GM18909 (cell line): ENCODE results near the gene P2RY1.

Source experiments
- ATAC-seq: cut with Tn5 transposase; IDR thresholded peaks from one replicate; pipeline ENCODE4 v1.9.1; 2021; ENCODE audit warnings: mild to moderate bottlenecking; ENCODE audit not compliant: unreplicated experiment, poor library complexity

P2RY1 gene, protein sequence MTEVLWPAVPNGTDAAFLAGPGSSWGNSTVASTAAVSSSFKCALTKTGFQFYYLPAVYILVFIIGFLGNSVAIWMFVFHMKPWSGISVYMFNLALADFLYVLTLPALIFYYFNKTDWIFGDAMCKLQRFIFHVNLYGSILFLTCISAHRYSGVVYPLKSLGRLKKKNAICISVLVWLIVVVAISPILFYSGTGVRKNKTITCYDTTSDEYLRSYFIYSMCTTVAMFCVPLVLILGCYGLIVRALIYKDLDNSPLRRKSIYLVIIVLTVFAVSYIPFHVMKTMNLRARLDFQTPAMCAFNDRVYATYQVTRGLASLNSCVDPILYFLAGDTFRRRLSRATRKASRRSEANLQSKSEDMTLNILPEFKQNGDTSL

GRCh38 chr3:152834776-152835600, at the start of gene P2RY1:
TSS of gene P2RY1 (plus strand) at chr3:152835131. CDS start at chr3:152835783, 652 bp downstream.
- peak; percentile 88 for ATAC-seq

DNA sequence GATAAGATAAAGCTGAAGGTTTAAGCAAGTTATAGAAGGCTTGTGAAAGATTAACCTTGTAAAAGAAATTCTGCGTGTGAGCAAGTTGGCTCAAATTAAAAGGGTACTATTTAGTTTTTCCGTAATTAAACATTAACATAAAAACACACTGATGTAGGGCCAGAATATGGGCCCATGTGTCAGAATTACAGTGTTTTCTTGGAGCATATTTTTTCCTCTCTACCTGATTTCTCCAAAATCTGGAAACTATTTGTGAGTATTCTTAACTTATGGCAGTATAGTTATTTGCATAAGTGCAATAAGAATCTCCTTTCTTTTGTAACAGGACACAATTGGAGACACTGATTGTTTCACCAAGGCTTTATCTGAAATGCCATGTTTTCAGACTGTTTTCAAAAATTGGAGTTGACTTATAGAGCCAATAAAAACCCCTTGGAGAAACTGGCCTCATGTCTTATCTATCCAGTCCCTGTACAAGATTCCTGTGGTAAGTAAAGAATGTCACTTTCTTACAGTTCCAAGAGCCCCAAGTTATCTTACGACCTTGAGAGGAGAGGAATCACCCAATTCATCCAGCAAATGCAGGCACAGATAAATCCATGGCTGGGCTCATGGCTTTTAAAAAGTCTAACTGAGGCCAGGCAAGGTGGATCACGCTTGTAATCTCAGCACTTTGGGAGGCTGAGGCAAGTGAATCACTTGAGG, 47.8 kb upstream of the P2RY1 start:
- ATAC-seq: no peak

- no peak for ATAC-seq
Measured at GRCh38 chr3:152790651-152791387, 44.1 kb upstream of the P2RY1 start.

GRCh38 chr3:152793969-152794368, 41.0 kb upstream of the P2RY1 start:
- no peak for ATAC-seq

DNA sequence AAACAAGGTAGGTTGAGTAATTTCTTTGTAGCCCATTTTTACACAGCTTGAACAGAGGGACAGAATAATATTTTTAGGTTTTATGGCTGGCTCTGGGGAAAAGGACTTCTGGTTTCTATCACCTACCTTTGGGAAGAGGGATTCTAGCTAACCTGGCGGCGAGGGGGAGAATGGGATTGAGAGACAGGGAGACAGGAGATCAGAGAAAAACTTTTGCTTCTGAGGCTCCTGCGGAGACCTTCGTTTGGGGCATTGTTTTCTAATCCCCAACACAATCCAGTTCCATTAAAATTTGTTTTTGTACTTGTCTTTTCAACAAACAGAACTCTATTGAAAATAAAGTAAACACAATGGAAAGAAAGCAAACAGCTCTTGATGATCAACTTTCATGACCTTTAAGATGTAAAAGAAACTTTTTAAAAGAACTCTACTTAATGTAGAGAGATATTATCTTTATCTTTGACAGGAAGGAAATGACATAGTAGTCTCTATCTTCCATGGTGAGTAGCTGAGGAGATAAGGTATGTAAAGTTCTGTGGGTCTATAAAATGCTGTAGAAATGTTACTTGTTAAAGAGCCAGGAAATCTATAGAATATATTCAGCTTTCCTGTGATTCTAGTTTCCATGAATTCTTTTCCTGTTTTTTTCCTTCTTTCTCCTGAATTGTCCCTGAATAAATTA, 37.0 kb upstream of the P2RY1 start:
- no peak for ATAC-seq

- no peak for ATAC-seq
Measured at GRCh38 chr3:152811974-152812760, 22.8 kb upstream of the P2RY1 start.

DNA sequence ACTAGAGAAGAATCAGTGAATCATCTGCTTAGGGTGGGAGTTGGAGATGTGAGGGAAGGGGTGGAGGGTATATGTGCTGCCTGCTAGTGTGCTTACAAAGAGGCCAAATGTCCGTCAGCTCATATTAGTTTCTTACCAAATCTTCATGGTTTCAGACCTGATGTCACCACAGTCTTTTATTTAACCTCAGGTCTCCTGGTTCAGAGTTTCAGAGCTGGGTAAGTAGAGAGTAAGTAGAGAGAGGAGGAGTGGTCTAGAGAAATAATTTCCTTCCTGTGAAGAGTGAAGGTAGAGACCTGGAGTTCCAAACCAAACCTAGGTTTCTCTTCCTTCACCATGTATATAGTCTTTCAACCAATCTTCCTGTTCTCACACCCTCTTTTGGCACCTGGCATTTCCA, 17.5 kb upstream of the P2RY1 start:
- ATAC-seq: no peak

- no peak for ATAC-seq
Measured at GRCh38 chr3:152818027-152818426, 16.9 kb upstream of the P2RY1 start.

GRCh38 chr3:152823173-152823572, 11.8 kb upstream of the P2RY1 start:
- ATAC-seq: no peak

GRCh38 chr3:152823781-152824180, 11.2 kb upstream of the P2RY1 start:
- no peak for ATAC-seq

DNA sequence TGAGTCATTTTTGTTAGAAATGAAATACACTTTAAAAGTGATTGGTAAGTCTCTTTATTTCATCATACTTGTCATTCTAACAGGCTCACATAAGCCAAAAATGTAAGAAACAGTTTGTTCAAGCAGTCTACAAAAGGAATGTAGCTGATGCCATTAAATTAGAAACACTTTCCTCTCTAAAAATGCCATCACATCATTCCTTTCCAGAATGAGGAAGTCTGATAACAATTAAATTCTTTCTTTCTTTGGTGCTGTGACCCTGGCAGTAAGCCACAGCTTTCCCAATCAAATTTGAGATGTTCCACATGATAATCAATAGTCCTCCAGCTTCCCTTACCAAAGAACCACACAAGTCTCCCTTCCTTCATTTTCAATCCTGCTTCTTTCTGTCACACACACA, 9.4 kb upstream of the P2RY1 start:
- no peak for ATAC-seq

GRCh38 chr3:152826476-152826875, 8.5 kb upstream of the P2RY1 start:
- no peak for ATAC-seq

- no peak for ATAC-seq
Measured at GRCh38 chr3:152827313-152827712, 7.6 kb upstream of the P2RY1 start.

DNA sequence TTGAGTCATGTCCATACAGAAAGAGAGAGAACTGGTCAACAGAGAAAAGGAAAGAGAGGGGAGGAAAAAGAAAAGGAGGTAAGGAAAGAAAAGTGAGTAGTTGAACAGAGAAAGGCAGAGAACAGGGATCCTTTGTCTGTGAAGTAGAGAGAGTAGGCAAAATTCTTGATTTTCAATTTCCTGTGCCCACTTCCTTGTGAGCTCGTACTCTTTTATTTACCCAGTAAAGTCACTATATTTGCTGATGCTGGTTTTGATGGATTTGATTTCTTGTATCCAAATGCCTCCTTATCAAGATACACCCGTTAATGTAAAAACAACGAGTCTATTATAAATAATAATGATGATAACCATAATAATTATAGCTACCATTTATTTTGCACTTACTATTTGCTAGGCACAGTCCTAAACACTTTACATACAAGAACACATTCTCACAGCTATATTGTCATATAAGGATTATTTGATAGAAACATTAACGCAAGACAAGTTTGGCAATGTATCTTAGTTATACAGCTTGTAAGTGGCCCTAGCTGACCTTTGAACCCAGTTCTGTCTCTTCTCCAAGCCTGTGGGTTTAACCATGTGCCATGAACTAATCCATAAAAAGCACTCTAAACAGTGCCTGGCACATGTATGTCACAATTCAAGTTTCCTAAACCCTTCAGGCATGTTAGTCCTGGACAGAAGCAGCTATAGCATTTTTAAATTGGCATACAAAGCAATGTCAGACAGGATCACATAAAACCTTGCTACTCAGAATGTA, 6.7 kb upstream of the P2RY1 start:
- ATAC-seq: no peak

- no peak for ATAC-seq
Measured at GRCh38 chr3:152830245-152830644, 4.7 kb upstream of the P2RY1 start.

GRCh38 chr3:152832046-152832445, 2.9 kb upstream of the P2RY1 start:
- ATAC-seq: no peak

GRCh38 chr3:152833089-152833488, 1.8 kb upstream of the P2RY1 start:
- no peak for ATAC-seq

DNA sequence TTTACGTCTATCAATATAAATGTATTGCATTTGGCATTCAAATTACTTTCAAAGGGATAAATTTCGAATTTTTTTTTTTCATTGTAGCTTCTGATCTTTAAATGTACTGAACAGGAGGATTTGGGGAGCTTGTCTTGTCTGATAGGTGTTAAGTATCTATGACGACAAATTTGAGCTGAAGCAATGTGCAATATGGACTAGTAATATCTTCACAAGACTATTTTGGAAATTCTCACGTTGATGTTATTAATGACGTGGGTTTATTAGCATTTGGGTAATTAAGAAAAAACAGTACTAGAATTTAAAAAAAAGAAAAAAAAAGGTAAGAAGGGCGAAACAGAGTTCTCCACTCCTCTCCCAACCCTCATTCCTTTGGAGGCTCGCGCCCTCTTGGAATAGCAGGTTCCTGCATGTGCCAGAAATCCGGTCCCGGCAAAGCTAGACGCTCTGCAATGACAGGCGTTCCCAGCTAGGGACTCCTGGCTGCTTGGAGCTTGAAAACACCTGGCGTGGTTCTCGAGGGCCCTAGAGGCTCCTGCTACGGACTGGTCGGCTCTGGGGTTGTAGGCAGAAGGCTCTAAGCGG, 648 bp upstream of the P2RY1 start:
- no peak for ATAC-seq
